CD4-positive, alpha-beta T cell treated with Interferon gamma for 1 hour (primary cell): Measurements from ENCODE around the gene MED9.
"Not testable (repeated sequence)": the region's sequence is repeated elsewhere in the genome, so short reads cannot be mapped to it uniquely, and the experiment has no call there.

ENCODE experiments used
- DNase-seq: peaks from one replicate; pipeline ENCODE4 v3.0.0-alpha.2; 2020

The MED9 gene

GRCh38 chr17:17456251-17456650 lies 20.5 kb upstream of the MED9 start:
- DNase-seq = no peak

DNA sequence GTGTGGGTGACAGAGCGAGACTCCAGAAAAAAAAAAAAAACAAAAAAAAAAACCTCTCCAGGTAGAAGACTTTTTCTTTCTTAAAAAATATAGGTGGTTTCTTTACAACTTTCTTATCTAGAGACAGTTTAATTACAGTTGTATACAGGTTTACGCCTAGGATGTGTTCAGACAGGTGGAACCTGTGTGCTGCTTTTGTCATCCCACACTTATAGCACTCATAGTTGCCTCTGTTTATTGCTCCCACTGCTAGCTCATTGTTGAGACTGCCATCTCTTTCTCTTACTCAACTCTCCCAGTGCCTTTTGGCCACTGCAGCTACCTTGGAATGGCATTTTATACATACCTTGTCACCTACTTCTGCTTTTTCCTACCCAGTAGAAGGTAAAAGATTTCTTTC lies 19.1 kb upstream of the MED9 start:
- DNase-seq = no peak

DNA sequence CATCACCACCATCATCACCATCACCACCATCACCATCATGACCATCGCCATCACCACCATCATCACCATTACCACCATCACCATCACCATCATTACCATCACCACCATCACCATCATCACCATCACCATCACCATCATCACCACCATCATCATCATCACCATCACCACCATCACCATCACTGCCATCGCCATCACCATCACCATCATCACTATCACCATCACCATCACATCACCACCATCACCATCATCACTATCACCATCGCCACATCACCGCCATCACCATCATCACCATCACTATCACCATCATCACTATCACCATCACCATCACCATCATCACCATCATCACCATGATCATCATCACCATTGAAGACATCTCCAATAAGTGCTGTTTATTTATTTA lies 16.8 kb upstream of the MED9 start:
- no peak for DNase-seq

- DNase-seq = no peak
These were observed 14.6 kb upstream of the MED9 start for GRCh38 chr17:17462048-17462824.

GRCh38 chr17:17463821-17464220 lies 13.0 kb upstream of the MED9 start:
- no peak for DNase-seq

DNA sequence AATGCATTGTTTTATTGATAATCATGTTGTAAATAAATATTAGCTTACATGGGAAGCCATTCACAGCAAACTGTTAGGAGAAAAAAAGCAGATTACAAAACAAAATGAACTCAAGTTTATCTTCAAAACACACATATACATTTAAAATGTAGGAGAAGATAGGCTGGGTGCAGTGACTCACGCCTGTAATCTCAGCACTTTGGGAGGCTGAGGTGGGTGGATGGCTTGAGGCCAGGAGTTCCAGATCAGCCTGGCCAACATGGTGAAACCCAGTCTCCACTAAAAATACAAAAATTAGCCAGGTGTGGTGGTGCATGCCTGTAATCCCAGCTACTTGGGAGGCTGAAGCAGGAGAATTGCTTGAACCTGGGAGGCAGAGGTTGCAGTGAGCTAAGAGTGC lies 10.9 kb upstream of the MED9 start:
- DNase-seq = not testable (repeated sequence)

GRCh38 chr17:17466511-17466910 lies 10.3 kb upstream of the MED9 start:
- DNase-seq = no peak

GRCh38 chr17:17467016-17467415 lies 9.8 kb upstream of the MED9 start:
- DNase-seq = no peak

DNA sequence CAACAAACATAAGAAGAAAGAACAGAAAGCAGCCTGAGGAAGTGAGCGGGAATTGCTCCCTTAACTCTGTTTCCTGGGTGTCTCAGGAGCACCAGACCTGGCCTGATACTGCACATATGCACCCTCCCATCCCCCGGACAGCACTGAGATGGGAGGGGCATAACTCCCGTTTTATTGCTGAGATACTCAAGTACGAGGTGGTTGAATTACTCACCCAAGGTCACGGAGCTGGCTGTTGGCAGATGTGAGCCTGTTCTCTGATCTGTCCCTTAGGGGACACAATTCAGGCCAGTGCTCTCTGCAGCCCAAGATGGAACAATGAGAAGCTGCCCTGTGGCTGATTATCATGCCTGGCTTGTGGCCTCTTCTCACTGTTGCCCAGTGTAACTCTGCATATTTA lies 9.1 kb upstream of the MED9 start:
- no peak for DNase-seq

DNA sequence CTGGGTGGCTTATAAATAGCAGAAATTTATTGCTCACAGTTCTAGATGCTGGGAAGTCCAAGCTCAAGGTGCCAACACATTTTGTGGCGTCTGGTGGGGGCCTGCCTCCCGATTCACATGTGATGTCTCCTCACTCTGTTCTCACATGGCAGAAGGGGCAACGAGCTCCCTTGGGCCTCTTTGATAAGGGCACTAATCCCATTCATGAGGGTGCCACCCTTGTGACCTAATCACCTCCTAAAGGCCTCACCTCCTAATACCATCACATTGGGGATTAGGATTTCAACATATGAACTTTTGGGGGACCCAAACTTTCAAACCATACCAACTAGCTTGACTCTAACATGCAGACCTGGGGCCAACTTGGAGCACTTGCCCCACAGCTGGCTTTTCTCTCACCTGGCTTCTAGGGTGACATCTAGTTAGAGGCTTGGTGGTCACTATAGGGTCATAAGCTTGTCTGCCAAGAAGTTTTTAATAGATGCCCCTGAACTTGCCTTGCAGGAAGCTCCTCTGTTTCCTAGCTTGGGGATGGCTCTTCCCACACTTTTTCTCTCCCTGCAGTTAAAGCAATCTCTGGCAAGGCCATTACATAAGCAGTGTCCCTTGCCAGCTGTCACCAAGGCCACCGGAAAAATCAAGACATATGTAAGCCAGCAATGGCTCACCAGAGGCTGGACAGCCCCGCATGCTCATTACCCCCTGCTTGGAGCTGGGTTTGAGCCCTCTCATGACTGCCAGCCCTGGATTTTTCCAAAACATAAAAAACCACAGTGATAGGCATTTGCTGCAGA lies 8.4 kb upstream of the MED9 start:
- no peak for DNase-seq

DNA sequence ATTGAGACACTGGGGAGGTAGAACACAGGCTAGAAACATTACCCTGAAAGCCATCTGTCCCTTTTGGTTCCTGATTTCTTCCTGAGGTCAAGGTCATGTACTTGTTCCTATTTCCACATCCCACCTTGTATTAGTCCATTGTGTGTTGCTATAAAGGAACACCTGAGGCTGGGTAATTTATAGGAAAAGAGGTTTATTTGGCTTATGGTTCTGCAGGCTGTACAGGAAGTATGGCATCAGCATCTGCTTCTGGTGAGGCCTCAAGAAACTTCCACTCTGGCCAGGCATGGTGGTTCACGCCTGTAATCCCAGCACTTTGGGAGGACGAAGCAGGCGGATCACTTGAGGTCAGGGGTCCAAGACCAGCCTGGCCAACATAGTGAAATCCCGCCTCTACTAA lies 7.4 kb upstream of the MED9 start:
- no peak for DNase-seq

DNA sequence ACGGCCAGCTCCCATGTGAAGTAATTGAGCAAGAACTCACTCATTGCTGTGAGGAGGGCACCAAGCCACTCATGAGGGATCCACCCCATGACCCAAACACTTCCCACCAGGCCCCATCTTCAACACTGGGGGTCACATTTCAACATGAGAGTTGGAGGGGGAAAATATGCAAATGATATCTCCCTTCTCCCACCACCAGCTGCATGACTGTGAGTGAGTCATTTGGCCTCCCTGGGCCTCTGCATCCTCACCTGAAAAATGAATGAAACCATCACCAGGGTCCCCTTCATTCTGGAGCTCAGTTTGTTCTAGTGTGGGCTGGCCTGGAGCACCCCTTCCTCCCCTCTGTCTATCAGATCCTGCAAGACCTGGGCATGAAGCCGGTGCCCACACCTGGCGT lies 6.8 kb upstream of the MED9 start:
- DNase-seq = no peak

- no peak for DNase-seq
These were observed 4.4 kb upstream of the MED9 start for GRCh38 chr17:17472333-17472920.

GRCh38 chr17:17474341-17474740 lies 2.5 kb upstream of the MED9 start:
- no peak for DNase-seq

- no peak for DNase-seq
These were observed 2.4 kb downstream of the MED9 start for GRCh38 chr17:17479209-17479608.

DNA sequence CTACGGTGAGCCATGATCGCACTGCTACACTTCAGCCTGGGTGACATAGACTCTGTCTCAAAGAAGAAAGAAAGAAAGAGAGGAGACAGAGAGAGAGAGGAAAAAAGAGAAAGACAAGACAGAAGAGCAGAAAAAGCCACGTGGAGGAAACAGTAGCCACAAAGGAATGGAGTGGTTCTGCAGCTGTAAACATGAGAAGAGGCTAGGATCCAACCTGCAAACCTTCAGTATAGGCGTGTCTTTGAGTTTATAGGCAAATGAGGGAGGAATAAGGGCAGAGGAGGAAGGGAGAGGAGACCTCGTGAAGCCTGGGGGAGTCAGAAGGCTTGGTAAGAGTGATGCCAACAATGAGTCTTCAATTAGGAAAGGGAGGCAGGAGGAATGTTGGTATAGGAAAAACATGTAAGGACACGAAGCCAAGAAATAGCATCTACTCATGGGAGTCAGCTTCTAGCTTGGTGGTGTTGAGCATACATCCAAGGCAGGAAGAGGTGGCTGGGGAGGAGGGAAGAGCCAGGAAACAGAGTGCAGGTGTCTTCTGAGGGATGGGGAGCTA lies 3.9 kb downstream of the MED9 start:
- DNase-seq = no peak

- DNase-seq = no peak
These were observed 5.1 kb downstream of the MED9 start for GRCh38 chr17:17481860-17482259.

DNA sequence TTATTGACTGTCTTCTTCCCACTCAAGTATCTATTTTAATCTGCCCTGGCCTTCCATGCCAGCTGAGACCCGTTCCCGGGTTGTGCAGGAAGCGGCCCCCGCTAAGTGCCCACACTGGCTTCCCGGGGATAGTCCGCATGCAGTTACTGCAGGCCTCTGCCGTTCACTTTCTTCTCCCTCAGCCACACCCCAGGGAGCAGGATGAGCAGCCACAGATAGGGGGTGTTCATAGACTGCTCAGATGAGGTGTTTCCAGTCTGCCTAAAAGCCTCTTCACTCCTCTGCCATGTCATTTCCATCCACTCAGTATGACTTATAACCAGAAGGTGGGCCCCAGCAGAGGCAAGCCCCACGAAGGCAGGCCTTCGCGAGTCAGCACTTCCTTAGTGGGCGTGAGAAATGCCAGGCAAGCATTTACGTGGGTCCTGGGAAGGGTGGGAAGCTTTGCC lies 7.7 kb downstream of the MED9 start:
- no peak for DNase-seq

DNA sequence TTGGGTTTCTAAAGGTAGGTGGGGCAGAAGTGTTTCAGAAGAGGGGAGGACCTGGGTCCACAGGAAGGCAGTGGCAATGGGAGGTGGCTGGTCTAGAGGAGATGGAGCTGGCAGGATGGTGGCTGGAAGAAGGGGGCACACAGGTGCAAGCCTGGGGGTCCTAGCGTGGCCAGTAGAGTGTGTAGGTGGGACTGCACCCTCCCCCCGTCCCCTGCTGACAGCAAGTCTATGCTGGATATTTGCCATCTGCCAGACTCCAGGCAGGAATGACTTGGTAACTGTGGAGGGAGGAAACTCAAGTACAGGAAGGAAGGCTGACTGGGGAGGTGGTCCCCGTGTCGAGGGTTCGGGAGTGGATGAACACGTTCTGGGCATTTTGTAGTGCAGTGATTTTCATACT lies 8.6 kb downstream of the MED9 start:
- DNase-seq = no peak

DNA sequence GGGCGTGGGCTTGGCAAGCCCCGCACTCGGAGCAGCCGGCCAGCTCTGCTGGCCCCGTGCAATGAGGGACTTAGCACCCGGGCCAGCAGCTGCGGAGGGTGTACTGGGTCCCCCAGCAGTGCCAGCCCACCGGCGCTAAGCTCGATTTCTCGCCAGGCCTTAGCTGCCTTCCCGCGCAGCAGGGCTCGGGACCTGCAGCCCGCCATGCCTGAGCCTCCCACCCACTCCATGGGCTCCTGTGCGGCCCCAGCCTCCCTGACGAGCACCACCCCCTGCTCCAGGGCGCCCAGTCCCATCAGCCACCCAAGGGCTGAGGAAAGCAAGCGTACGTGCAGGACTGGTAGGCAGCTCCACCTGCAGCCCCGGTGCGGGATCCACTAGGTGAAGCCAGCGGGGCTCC lies 9.6 kb downstream of the MED9 start:
- not testable (repeated sequence) for DNase-seq

DNA sequence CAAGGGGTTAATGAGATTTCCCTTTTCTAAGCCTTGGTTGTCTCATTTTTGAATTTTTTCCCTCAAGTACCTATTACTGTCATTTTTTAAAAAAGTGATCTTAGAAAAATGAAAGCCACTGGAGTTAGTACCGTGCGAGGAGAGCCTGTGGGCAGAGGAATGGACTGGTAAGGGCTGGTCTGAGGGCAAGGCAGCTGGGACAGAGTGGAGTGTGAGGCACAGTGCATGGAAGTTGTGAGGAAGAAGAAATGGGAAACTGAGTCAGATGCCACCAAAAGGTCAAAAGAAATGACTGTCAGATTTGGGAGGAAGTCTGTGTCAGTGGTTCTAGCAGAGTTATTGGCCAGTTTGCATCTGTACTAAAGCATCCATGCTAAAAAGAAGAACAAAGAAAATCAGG lies 11.2 kb downstream of the MED9 start:
- DNase-seq = no peak

DNA sequence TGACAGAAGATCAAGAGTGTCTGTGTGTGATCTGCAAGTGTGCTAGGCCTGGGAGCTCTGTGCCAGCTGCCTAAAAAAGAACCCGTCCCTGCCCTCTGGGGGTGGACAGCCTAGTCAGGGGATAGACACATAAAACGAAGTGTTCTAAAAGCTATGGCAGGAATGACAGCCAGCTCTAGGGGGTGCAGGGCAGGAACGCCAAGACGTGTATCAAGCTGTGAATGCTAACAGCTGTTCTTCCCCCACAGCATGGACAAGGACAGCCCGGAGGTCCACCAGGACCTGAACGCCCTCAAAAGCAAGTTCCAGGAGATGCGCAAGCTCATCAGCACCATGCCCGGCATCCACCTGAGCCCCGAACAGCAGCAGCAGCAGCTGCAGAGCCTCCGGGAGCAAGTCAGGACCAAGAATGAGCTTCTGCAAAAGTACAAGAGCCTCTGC lies 14.3 kb downstream of the MED9 start:
- DNase-seq = no peak

DNA sequence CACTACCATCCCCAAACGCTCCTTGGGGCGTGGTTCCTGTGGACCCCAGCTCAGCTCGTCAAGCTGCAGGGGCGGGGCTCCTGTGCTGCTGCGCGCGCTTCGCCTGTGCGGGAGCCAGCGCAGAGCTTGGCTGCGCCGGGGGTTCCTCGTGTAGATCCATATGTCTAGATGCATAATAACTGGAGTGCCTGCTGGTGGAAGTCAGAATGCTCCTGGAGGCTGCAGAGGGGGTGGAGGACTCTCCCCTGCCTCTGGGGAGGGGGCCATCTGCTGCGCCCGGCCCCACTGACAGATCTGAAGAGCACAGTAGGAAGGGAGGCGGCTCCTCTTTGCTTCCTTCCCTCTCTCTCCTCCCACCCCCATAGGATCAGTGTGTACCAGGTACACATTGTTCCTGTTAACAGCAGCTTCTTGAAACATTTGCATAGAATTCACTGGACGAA lies 14.8 kb downstream of the MED9 start:
- no peak for DNase-seq

DNA sequence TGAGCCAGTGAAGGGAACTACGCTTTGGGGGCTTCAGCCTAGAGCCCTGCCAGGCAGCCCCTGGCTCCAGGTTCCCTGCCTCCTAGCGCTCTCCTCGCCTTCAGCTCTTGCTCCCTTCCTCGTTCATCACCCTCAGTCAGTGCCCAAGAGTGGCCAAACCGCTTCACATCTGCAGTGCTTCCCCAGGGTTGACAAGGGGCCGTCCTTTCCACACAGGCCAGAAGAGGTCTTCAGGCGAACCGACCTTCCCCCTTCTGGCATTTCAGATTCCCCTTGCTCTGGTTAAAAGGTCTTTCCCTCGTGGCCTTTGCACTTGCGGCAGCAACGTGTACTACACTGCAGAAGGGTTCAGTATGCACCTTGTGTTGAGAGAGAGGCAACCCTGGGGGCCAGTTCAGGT lies 15.3 kb downstream of the MED9 start:
- DNase-seq = no peak
